Neuronal stem cell (in vitro differentiated cells): ENCODE measurements around the gene PDE6C.

Experiments used
- DNase-seq: peaks from one replicate; pipeline ENCODE4 v3.0.0-alpha.2; 2013; ENCODE audit warnings: low spot score
- H2AFZ ChIP-seq: one replicate; pipeline ENCODE4 v1.6.1; 2013; ENCODE audit warnings: mild to moderate bottlenecking, low read length, inconsistent platforms
- H2AK5ac ChIP-seq: 2 replicates; pipeline ENCODE4 v1.6.1; 2013; ENCODE audit warnings: low read depth, mild to moderate bottlenecking, inconsistent platforms, low read length, moderate library complexity, mixed read lengths
- H2BK120ac ChIP-seq: 2 replicates; pipeline ENCODE4 v1.6.1; 2013; ENCODE audit warnings: low read depth, mild to moderate bottlenecking, inconsistent platforms, low read length, moderate library complexity, mixed read lengths
- H2BK12ac ChIP-seq: one replicate; pipeline ENCODE4 v1.6.1; 2013; ENCODE audit warnings: low read length, inconsistent platforms
- H2BK15ac ChIP-seq: 2 replicates; pipeline ENCODE4 v1.6.1; 2013; ENCODE audit warnings: mild to moderate bottlenecking, low read length, inconsistent platforms, mixed read lengths
- H2BK5ac ChIP-seq: one replicate; pipeline ENCODE4 v1.6.1; 2013; ENCODE audit warnings: inconsistent platforms, mild to moderate bottlenecking, low read length, moderate library complexity
- H3K14ac ChIP-seq: one replicate; pipeline ENCODE4 v1.6.1; 2013; ENCODE audit warnings: low read length, inconsistent platforms
- H3K18ac ChIP-seq: 2 replicates; pipeline ENCODE4 v1.6.1; 2013; ENCODE audit warnings: low read length, inconsistent platforms
- H3K23ac ChIP-seq: 2 replicates; pipeline ENCODE4 v1.6.1; 2013; ENCODE audit warnings: low read depth, mild to moderate bottlenecking, mixed read lengths, low read length, inconsistent platforms; ENCODE audit not compliant: poor library complexity
- H3K27ac ChIP-seq: replicated peaks from 3 replicates; pipeline ENCODE4 v1.5.1; 2013; ENCODE audit warnings: low read length, inconsistent platforms
- H3K27me3 ChIP-seq, 3 experiments: 2 replicates each; pipeline ENCODE4 v1.6.1; 2013; ENCODE audit warnings: low read length in 3 of 3, mild to moderate bottlenecking in 2 of 3, inconsistent platforms in 1 of 3, low read depth in 1 of 3, mixed read lengths in 1 of 3, moderate library complexity in 1 of 3; ENCODE audit not compliant: control insufficient read depth in 3 of 3, insufficient read depth in 3 of 3
- H3K36me3 ChIP-seq, 2 donors: replicated peaks in 1 of 2; 2 replicates each; pipeline ENCODE4 v1.6.1; 2013; ENCODE audit warnings: low read length in 2 of 2; ENCODE audit not compliant: control insufficient read depth in 2 of 2, insufficient read depth in 2 of 2
- H3K4ac ChIP-seq: 2 replicates; pipeline ENCODE4 v1.6.1; 2013; ENCODE audit warnings: inconsistent platforms, mild to moderate bottlenecking, low read length, moderate library complexity
- H3K4me1 ChIP-seq, 2 donors: 1 replicate in 1 of 2; 2 replicates in 1 of 2; pipeline ENCODE4 v1.6.1; 2013; ENCODE audit warnings: low read length in 2 of 2, low read depth in 1 of 2; ENCODE audit not compliant: control insufficient read depth in 2 of 2, insufficient read depth in 1 of 2
- H3K4me2 ChIP-seq: one replicate; pipeline ENCODE4 v1.6.1; 2013; ENCODE audit warnings: mild to moderate bottlenecking, low read length, inconsistent platforms; ENCODE audit not compliant: insufficient read depth, poor library complexity, severe bottlenecking
- H3K4me3 ChIP-seq, 2 donors: 2 replicates each; pipeline ENCODE4 v1.5.1; 2013; ENCODE audit warnings: low read length in 2 of 2, mild to moderate bottlenecking in 2 of 2, inconsistent platforms in 1 of 2, moderate library complexity in 1 of 2
- H3K79me1 ChIP-seq: one replicate; pipeline ENCODE4 v1.6.1; 2013; ENCODE audit warnings: low read depth, mild to moderate bottlenecking, inconsistent platforms, low read length, moderate library complexity
- H3K9ac ChIP-seq: one replicate; pipeline ENCODE4 v1.6.1; 2013; ENCODE audit warnings: mild to moderate bottlenecking, low read depth, low read length, inconsistent platforms; ENCODE audit not compliant: poor library complexity
- H3K9me3 ChIP-seq, 2 donors: replicated peaks in 1 of 2; 2 replicates each; pipeline versions ENCODE3 to v1.6.1; 2013; ENCODE audit warnings: low read length in 2 of 2, mild to moderate bottlenecking in 2 of 2, inconsistent platforms in 1 of 2, low read depth in 1 of 2, mixed read lengths in 1 of 2, moderate library complexity in 1 of 2; ENCODE audit not compliant: control insufficient read depth in 2 of 2, insufficient read depth in 1 of 2
- H4K8ac ChIP-seq: one replicate; pipeline ENCODE4 v1.6.1; 2013; ENCODE audit warnings: low read depth, mild to moderate bottlenecking, inconsistent platforms, low read length, moderate library complexity
- H4K91ac ChIP-seq: one replicate; pipeline ENCODE4 v1.6.1; 2013; ENCODE audit warnings: low read length, low read depth, mild to moderate bottlenecking, inconsistent platforms; ENCODE audit not compliant: poor library complexity
- WGBS, 2 donors: extraction: QIAGEN DNeasy Blood & Tissue Kit; methylation state at CpG; one replicate each; pipeline ENCODE4 v1.1.7; 2013; ENCODE audit warnings: missing lambda C conversion rate in 2 of 2, mixed read lengths in 1 of 2; ENCODE audit not compliant: insufficient read length in 2 of 2, insufficient replicate concordance in 1 of 2; ENCODE audit errors: extremely low coverage in 2 of 2; 5-methylcytosine and 5-hydroxymethylcytosine counted together

PDE6C gene

GRCh38 chr10:93600446-93601145 is 11.7 kb upstream of the PDE6C start:
- H4K91ac ChIP-seq = no peak overlapping the region
- no peak overlapping the region for H3K14ac ChIP-seq
- H3K9me3 ChIP-seq = peaks cover 0 to 2% of the 10 kb centered on the region in 2 donors
- H2AK5ac ChIP-seq = peak overlapping the region; percentile 25
- no peak overlapping the region for H2BK12ac ChIP-seq
- no peak overlapping the region for H2BK15ac ChIP-seq
- H3K79me1 ChIP-seq = no peaks in the 10 kb centered on the region
- no peak overlapping the region for H4K8ac ChIP-seq
- peak overlapping the region; percentile 92 for H3K4me2 ChIP-seq
- peak overlapping the region in 1 of 2 donors; percentile 79 for H3K4me3 ChIP-seq
- no peak overlapping the region for H3K4ac ChIP-seq
- no peak overlapping the region for H3K18ac ChIP-seq
- H2BK5ac ChIP-seq = no peak overlapping the region
- H3K27me3 ChIP-seq = peaks cover 20 to 86% (median 40%) of the 10 kb centered on the region in 3 experiments
- peak overlapping the region; percentile 75 for H2AFZ ChIP-seq
- H2BK120ac ChIP-seq = no peak overlapping the region
- no peak for DNase-seq
- H3K4me1 ChIP-seq = peaks cover 0 to 3% of the 10 kb centered on the region in 2 donors
- no peaks in the 10 kb centered on the region for H3K36me3 ChIP-seq
- no peak overlapping the region for H3K27ac ChIP-seq
- no peak overlapping the region for H3K9ac ChIP-seq
- no peak overlapping the region for H3K23ac ChIP-seq
- WGBS, 2 donors = no CpG with 5 or more reads among the region's 60 CpGs

GRCh38 chr10:93601146-93601773 is 11.1 kb upstream of the PDE6C start, which contains the start of gene RBP4:
RBP4 (minus strand) TSS chr10:93601235; CDS start chr10:93601028, 207 bp downstream.
- peaks cover 20 to 82% (median 40%) of the 10 kb centered on the region in 3 experiments for H3K27me3 ChIP-seq
- no peak within 1 kb of the TSS for H3K27ac ChIP-seq
- H3K79me1 ChIP-seq = no peaks in the 10 kb centered on the region
- no CpG with 5 or more reads among the region's 63 CpGs for WGBS, 2 donors
- peak within 1 kb of the TSS; percentile 88 for H3K18ac ChIP-seq
- no peak within 1 kb of the TSS for H4K8ac ChIP-seq
- no peak within 1 kb of the TSS for H2BK5ac ChIP-seq
- no peak within 1 kb of the TSS for H2BK120ac ChIP-seq
- peak within 1 kb of the TSS; percentile 35 for H3K9ac ChIP-seq
- peaks cover 0 to 3% of the 10 kb centered on the region in 2 donors for H3K4me1 ChIP-seq
- no peak within 1 kb of the TSS for H3K14ac ChIP-seq
- H3K4me3 ChIP-seq = peak within 1 kb of the TSS; percentile 12 to 79
- DNase-seq = no peak
- no peak within 1 kb of the TSS for H3K4ac ChIP-seq
- peak within 1 kb of the TSS; percentile 75 for H2AFZ ChIP-seq
- no peak within 1 kb of the TSS for H4K91ac ChIP-seq
- H2AK5ac ChIP-seq = peak within 1 kb of the TSS; percentile 25
- peak within 1 kb of the TSS; percentile 92 for H3K4me2 ChIP-seq
- H2BK15ac ChIP-seq = peak within 1 kb of the TSS; percentile 88
- H3K9me3 ChIP-seq = peaks cover 0 to 2% of the 10 kb centered on the region in 2 donors
- H3K23ac ChIP-seq = peak within 1 kb of the TSS; percentile 28
- H2BK12ac ChIP-seq = no peak within 1 kb of the TSS
- no peaks in the 10 kb centered on the region for H3K36me3 ChIP-seq

GRCh38 chr10:93601774-93602162 is 10.6 kb upstream of the PDE6C start:
- no peak overlapping the region for H3K27ac ChIP-seq
- peaks cover 0 to 2% of the 10 kb centered on the region in 2 donors for H3K9me3 ChIP-seq
- no peak for DNase-seq
- H2BK5ac ChIP-seq = no peak overlapping the region
- no peak overlapping the region for H4K91ac ChIP-seq
- no peak overlapping the region for H2BK15ac ChIP-seq
- H3K4me1 ChIP-seq = peaks cover 0 to 3% of the 10 kb centered on the region in 2 donors
- H3K4me2 ChIP-seq = no peak overlapping the region
- no CpG with 5 or more reads among the region's 7 CpGs for WGBS, 2 donors
- no peaks in the 10 kb centered on the region for H3K79me1 ChIP-seq
- H2BK120ac ChIP-seq = no peak overlapping the region
- H4K8ac ChIP-seq = no peak overlapping the region
- H2BK12ac ChIP-seq = no peak overlapping the region
- H3K36me3 ChIP-seq = no peaks in the 10 kb centered on the region
- no peak overlapping the region for H3K14ac ChIP-seq
- no peak overlapping the region for H3K4me3 ChIP-seq
- H3K27me3 ChIP-seq = peaks cover 20 to 79% (median 40%) of the 10 kb centered on the region in 3 experiments
- H3K9ac ChIP-seq = no peak overlapping the region
- H3K18ac ChIP-seq = no peak overlapping the region
- H2AK5ac ChIP-seq = no peak overlapping the region
- H3K23ac ChIP-seq = no peak overlapping the region
- H2AFZ ChIP-seq = no peak overlapping the region
- no peak overlapping the region for H3K4ac ChIP-seq

GRCh38 chr10:93603023-93603422 is 9.3 kb upstream of the PDE6C start:
- H3K79me1 ChIP-seq = no peaks in the 10 kb centered on the region
- no peak overlapping the region for H2AK5ac ChIP-seq
- no peak overlapping the region for H4K91ac ChIP-seq
- no CpG with 5 or more reads among the region's 2 CpGs for WGBS, 2 donors
- H2BK120ac ChIP-seq = no peak overlapping the region
- H3K23ac ChIP-seq = no peak overlapping the region
- no peak overlapping the region for H4K8ac ChIP-seq
- H3K27ac ChIP-seq = no peak overlapping the region
- no peak overlapping the region for H3K18ac ChIP-seq
- H2AFZ ChIP-seq = no peak overlapping the region
- H2BK5ac ChIP-seq = no peak overlapping the region
- no peaks in the 10 kb centered on the region for H3K36me3 ChIP-seq
- no peak overlapping the region for H3K4me2 ChIP-seq
- no peak overlapping the region for H2BK15ac ChIP-seq
- H3K9me3 ChIP-seq = peaks cover 0 to 2% of the 10 kb centered on the region in 2 donors
- no peak for DNase-seq
- no peak overlapping the region for H3K14ac ChIP-seq
- no peak overlapping the region for H2BK12ac ChIP-seq
- H3K9ac ChIP-seq = no peak overlapping the region
- no peak overlapping the region for H3K4me3 ChIP-seq
- H3K4ac ChIP-seq = no peak overlapping the region
- peaks cover 20 to 72% (median 39%) of the 10 kb centered on the region in 3 experiments for H3K27me3 ChIP-seq
- peaks cover 0 to 3% of the 10 kb centered on the region in 2 donors for H3K4me1 ChIP-seq
